WTC11 (cell line): ENCODE results near the gene MPP2. TPM values are rescaled to one million over a fixed set of nuclear protein-coding genes. Genes with fewer than 3 reads are reported as not detected.
A peak's percentile ranks its signal among the peaks of the same experiment; 100 is the strongest.

Experiments used
- ATAC-seq: fragments of 200-7000 bp; cut with Tn5 transposase; 2 replicates; pipeline ENCODE4 v1.10.0; 2021; ENCODE audit warnings: mild to moderate bottlenecking, moderate library complexity
- CTCF ChIA-PET: fragments of 300-600 bp; sonication (Branson Sonifier 250); formaldehyde crosslinking; loops from one replicate; lab custom pipeline; 2021; ENCODE audit warnings: antibody characterized with exemption; lab: Charles Lee
- POLR2A ChIA-PET: fragments of 350-600 bp; sonication (Branson Sonifier 250); formaldehyde crosslinking; loops from one replicate; lab custom pipeline; 2021; ENCODE audit warnings: antibody characterized with exemption; lab: Charles Lee
- DNase-seq: peaks from one replicate; pipeline ENCODE4 v3.0.0; 2021; ENCODE audit warnings: low spot score
- H3K27ac Mint-ChIP-seq: 2 replicates; pipeline ENCODE4 v1.8.0; 2021; ENCODE audit warnings: mixed read lengths
- H3K27me3 Mint-ChIP-seq: 2 replicates; pipeline ENCODE4 v1.8.0; 2021; ENCODE audit warnings: low read depth, mild to moderate bottlenecking, moderate library complexity, mixed read lengths
- H3K36me3 Mint-ChIP-seq: 2 replicates; pipeline ENCODE4 v1.8.0; 2021; ENCODE audit warnings: mixed read lengths
- H3K4me1 Mint-ChIP-seq: 2 replicates; pipeline ENCODE4 v1.8.0; 2022; ENCODE audit warnings: mixed read lengths
- H3K4me3 Mint-ChIP-seq: 2 replicates; pipeline ENCODE4 v1.8.0; 2021; ENCODE audit warnings: mild to moderate bottlenecking, moderate library complexity, mixed read lengths
- H3K9me3 Mint-ChIP-seq: 2 replicates; pipeline ENCODE4 v1.8.0; 2021; ENCODE audit warnings: mixed read lengths
- CTCF ChIP-seq: fragments of 200-600 bp; IDR thresholded peaks from 2 replicates; pipeline ENCODE4 v1.8.0; 2022; ENCODE audit warnings: antibody characterized with exemption
- E2F4 ChIP-seq: sonication (generic); formaldehyde crosslinking; IDR thresholded peaks from 2 replicates; pipeline ENCODE4 v1.8.1; 2022; ENCODE audit warnings: low read depth, mild to moderate bottlenecking, moderate library complexity, missing genetic modification reagents, borderline replicate concordance
- JUN ChIP-seq: sonication (generic); formaldehyde crosslinking; IDR thresholded peaks from 2 replicates; pipeline ENCODE4 v1.8.0; 2023; ENCODE audit warnings: mild to moderate bottlenecking, missing genetic modification reagents
- MAX ChIP-seq: sonication (generic); formaldehyde crosslinking; IDR thresholded peaks from 2 replicates; pipeline ENCODE4 v1.8.0; 2022; ENCODE audit warnings: mild to moderate bottlenecking, missing genetic modification reagents
- PRRX2 ChIP-seq: fragments of 250-450 bp; sonication (Bioruptor Pico); IDR thresholded peaks from 2 replicates; pipeline ENCODE4 v1.8.0; 2021; ENCODE audit warnings: mild to moderate bottlenecking
- RELA ChIP-seq: sonication (generic); formaldehyde crosslinking; IDR thresholded peaks from 2 replicates; pipeline ENCODE4 v1.8.1; 2022; ENCODE audit warnings: missing genetic modification reagents, mild to moderate bottlenecking, borderline replicate concordance
- SMAD3 ChIP-seq: sonication (generic); formaldehyde crosslinking; IDR thresholded peaks from 2 replicates; pipeline ENCODE4 v1.8.0; 2022; ENCODE audit warnings: missing genetic modification reagents, mild to moderate bottlenecking, borderline replicate concordance
- SMAD4 ChIP-seq: sonication (generic); formaldehyde crosslinking; IDR thresholded peaks from 2 replicates; pipeline ENCODE4 v1.8.0; 2022; ENCODE audit warnings: mild to moderate bottlenecking, missing genetic modification reagents
- SOX15 ChIP-seq: fragments of 250-450 bp; sonication (Bioruptor Pico); IDR thresholded peaks from 2 replicates; pipeline ENCODE4 v1.9.0; 2021; ENCODE audit warnings: mild to moderate bottlenecking
- TCF7 ChIP-seq: sonication (generic); formaldehyde crosslinking; IDR thresholded peaks from 2 replicates; pipeline ENCODE4 v1.8.0; 2022; ENCODE audit warnings: mild to moderate bottlenecking, low read depth, missing genetic modification reagents, moderate library complexity
- TEAD1 ChIP-seq: sonication (generic); formaldehyde crosslinking; IDR thresholded peaks from 2 replicates; pipeline ENCODE4 v1.8.0; 2022; ENCODE audit warnings: mild to moderate bottlenecking, missing genetic modification reagents
- TEAD4 ChIP-seq: sonication (generic); formaldehyde crosslinking; IDR thresholded peaks from 2 replicates; pipeline ENCODE4 v1.8.0; 2022; ENCODE audit warnings: mild to moderate bottlenecking, missing genetic modification reagents
- USF1 ChIP-seq: sonication (generic); formaldehyde crosslinking; IDR thresholded peaks from 2 replicates; pipeline ENCODE4 v1.8.0; 2022; ENCODE audit warnings: mild to moderate bottlenecking, missing genetic modification reagents
- ZNF121 ChIP-seq: sonication (generic); formaldehyde crosslinking; IDR thresholded peaks from 2 replicates; pipeline ENCODE4 v1.8.0; 2023; ENCODE audit warnings: missing genetic modification reagents
- ZNF232 ChIP-seq: sonication (generic); formaldehyde crosslinking; IDR thresholded peaks from 2 replicates; pipeline ENCODE4 v1.8.0; 2022; ENCODE audit warnings: mild to moderate bottlenecking, missing genetic modification reagents
- ZNF317 ChIP-seq: sonication (generic); formaldehyde crosslinking; IDR thresholded peaks from 2 replicates; pipeline ENCODE4 v1.8.1; 2023; ENCODE audit warnings: low read depth, mild to moderate bottlenecking, moderate library complexity, missing genetic modification reagents, borderline replicate concordance
- ZNF423 ChIP-seq: fragments of 250-450 bp; sonication (Bioruptor Pico); IDR thresholded peaks from 2 replicates; pipeline ENCODE4 v2.1.2; 2022; ENCODE audit warnings: mild to moderate bottlenecking, moderate library complexity
- total RNA-seq: library from RNA; stranded (reverse); gene quantifications from 3 replicates; pipeline ENCODE4 v1.2.3, GENCODE V29; 2021
- TF ChIP-seq, protein P1 (sequence below): fragments of 250-450 bp; sonication (Bioruptor Pico); IDR thresholded peaks from 2 replicates; pipeline ENCODE4 v1.9.0; 2021; ENCODE audit warnings: mild to moderate bottlenecking, borderline replicate concordance

The MPP2 gene
- total RNA-seq, 1 experiment from 2014 or later, result 29.3 TPM

GRCh38 chr17:43878260-43879175 lies 28.8 kb downstream of the MPP2 start:
- ATAC-seq (peak; percentile 83), DNase-seq (peak; percentile 89)
- ChIA-PET CTCF (interaction anchor here (0.5 to 5.4 kb wide), 34 partner anchors 9 to 1274 kb away, joined by 3 to 49 read pairs (median 4); partner anchors contain the start of genes CD300LG, HDAC5 and MPP2), POLR2A (interaction anchor here (0.5 to 0.9 kb wide), 2 partner anchors 33 to 158 kb away, joined by 3 read pairs; no protein-coding TSS in a partner anchor)
- Mint-ChIP-seq H3K4me1 (peaks cover 14% of the 10 kb centered on the region), H3K4me3 (no peak overlapping the region), H3K27ac (no peak overlapping the region), H3K9me3 (no peaks in the 10 kb centered on the region), H3K27me3 (no peaks in the 10 kb centered on the region), H3K36me3 (0 out of 2 replicates have a peak, but pooled peaks cover 2% of the 10 kb centered on the region)
- peak; percentile 59; the same call in 1 of the 2 replicates for TF ChIP-seq TEAD1 (CRISPR knock-in tag)
- no peak for TF ChIP-seq SOX15
- no peak for TF ChIP-seq ZNF232 (CRISPR knock-in tag)
- TF ChIP-seq USF1, result no peak
- no peak for TF ChIP-seq ZNF317 (CRISPR knock-in tag)
- TF ChIP-seq ZNF423 (CRISPR knock-in tag), result peak; percentile 45; the same call in 1 of the 2 replicates
- peak; percentile 64 for TF ChIP-seq TEAD4 (CRISPR knock-in tag)
- TF ChIP-seq CTCF, result peak; percentile 91
- peak; percentile 41; the same call in 1 of the 2 replicates for TF ChIP-seq MAX
- TF ChIP-seq RELA, result no peak

GRCh38 chr17:43877451-43878155 lies 29.7 kb downstream of the MPP2 start:
- H3K9me3 Mint-ChIP-seq, result no peaks in the 10 kb centered on the region
- H3K27ac Mint-ChIP-seq, result no peak overlapping the region
- TF ChIP-seq, protein P1, sequence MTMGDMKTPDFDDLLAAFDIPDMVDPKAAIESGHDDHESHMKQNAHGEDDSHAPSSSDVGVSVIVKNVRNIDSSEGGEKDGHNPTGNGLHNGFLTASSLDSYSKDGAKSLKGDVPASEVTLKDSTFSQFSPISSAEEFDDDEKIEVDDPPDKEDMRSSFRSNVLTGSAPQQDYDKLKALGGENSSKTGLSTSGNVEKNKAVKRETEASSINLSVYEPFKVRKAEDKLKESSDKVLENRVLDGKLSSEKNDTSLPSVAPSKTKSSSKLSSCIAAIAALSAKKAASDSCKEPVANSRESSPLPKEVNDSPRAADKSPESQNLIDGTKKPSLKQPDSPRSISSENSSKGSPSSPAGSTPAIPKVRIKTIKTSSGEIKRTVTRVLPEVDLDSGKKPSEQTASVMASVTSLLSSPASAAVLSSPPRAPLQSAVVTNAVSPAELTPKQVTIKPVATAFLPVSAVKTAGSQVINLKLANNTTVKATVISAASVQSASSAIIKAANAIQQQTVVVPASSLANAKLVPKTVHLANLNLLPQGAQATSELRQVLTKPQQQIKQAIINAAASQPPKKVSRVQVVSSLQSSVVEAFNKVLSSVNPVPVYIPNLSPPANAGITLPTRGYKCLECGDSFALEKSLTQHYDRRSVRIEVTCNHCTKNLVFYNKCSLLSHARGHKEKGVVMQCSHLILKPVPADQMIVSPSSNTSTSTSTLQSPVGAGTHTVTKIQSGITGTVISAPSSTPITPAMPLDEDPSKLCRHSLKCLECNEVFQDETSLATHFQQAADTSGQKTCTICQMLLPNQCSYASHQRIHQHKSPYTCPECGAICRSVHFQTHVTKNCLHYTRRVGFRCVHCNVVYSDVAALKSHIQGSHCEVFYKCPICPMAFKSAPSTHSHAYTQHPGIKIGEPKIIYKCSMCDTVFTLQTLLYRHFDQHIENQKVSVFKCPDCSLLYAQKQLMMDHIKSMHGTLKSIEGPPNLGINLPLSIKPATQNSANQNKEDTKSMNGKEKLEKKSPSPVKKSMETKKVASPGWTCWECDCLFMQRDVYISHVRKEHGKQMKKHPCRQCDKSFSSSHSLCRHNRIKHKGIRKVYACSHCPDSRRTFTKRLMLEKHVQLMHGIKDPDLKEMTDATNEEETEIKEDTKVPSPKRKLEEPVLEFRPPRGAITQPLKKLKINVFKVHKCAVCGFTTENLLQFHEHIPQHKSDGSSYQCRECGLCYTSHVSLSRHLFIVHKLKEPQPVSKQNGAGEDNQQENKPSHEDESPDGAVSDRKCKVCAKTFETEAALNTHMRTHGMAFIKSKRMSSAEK (CRISPR knock-in tag), result no peak
- TF ChIP-seq TCF7, result no peak
- no peak for TF ChIP-seq USF1
- TF ChIP-seq JUN (CRISPR knock-in tag), result no peak
- no peak for TF ChIP-seq SMAD3
- no peak for TF ChIP-seq RELA
- no peak for TF ChIP-seq PRRX2 (CRISPR knock-in tag)
- TF ChIP-seq ZNF121 (CRISPR knock-in tag), result no peak
- TF ChIP-seq TEAD4 (CRISPR knock-in tag), result no peak
- no peak for TF ChIP-seq E2F4 (CRISPR knock-in tag)
- no peak for TF ChIP-seq SMAD4
- H3K36me3 Mint-ChIP-seq, result 0 out of 2 replicates have a peak, but pooled peaks cover under 1% of the 10 kb centered on the region
- H3K4me1 Mint-ChIP-seq, result peaks cover 17% of the 10 kb centered on the region
- no peak for DNase-seq
- H3K27me3 Mint-ChIP-seq, result no peaks in the 10 kb centered on the region
- POLR2A ChIA-PET, result interaction anchor here (0.7 kb wide), 1 partner anchor 455 kb away, joined by 7 read pairs; no protein-coding TSS in a partner anchor
- no peak overlapping the region for H3K4me3 Mint-ChIP-seq
- no peak for ATAC-seq
- CTCF ChIA-PET, result interaction anchor here (0.6 to 5.4 kb wide), 29 partner anchors 8 to 1151 kb away, joined by 3 to 49 read pairs (median 5); partner anchors contain the start of genes CD300LG, HDAC5 and MPP2
